Mesodermal cell (in vitro differentiated cells): ENCODE data around the gene TESPA1.

ENCODE experiments used
- H3K27ac ChIP-seq: 2 replicates; pipeline ENCODE4 v1.7.0; 2013; ENCODE audit warnings: mild to moderate bottlenecking, low read depth, low read length, moderate library complexity; ENCODE audit not compliant: severe bottlenecking
- H3K36me3 ChIP-seq: 2 replicates; pipeline ENCODE4 v1.7.1; 2013; ENCODE audit warnings: mild to moderate bottlenecking, low read length, moderate library complexity; ENCODE audit not compliant: control insufficient read depth, insufficient read depth
- H3K4me1 ChIP-seq: one replicate; pipeline ENCODE4 v1.7.1; 2013; ENCODE audit warnings: mild to moderate bottlenecking, low read length; ENCODE audit not compliant: insufficient read depth, control insufficient read depth, poor library complexity, severe bottlenecking
- H3K4me3 ChIP-seq: 2 replicates; pipeline ENCODE4 v1.7.0; 2013; ENCODE audit warnings: low read length, control low read depth, mild to moderate bottlenecking; ENCODE audit not compliant: insufficient read depth, poor library complexity, severe bottlenecking; ENCODE audit errors: extremely low read depth
- H3K9me3 ChIP-seq: 2 replicates; pipeline ENCODE4 v1.7.1; 2013; ENCODE audit warnings: mild to moderate bottlenecking, low read length, moderate library complexity; ENCODE audit not compliant: control insufficient read depth
- WGBS, 2 experiments: methylation state at CpG; one replicate each; pipeline ENCODE4 v1.1.5; 2013; ENCODE audit warnings: missing lambda C conversion rate in 2 of 2; ENCODE audit not compliant: insufficient coverage in 2 of 2; 5-methylcytosine and 5-hydroxymethylcytosine counted together

Gene TESPA1

GRCh38 chr12:54932038-54932437, 52.5 kb downstream of the TESPA1 start:
- H3K36me3 ChIP-seq = no peaks in the 10 kb centered on the region
- H3K4me3 ChIP-seq = no peak overlapping the region
- peaks cover 10% of the 10 kb centered on the region for H3K9me3 ChIP-seq
- no peak overlapping the region for H3K27ac ChIP-seq
- 94% methylated on average over 2 of the region's 4 CpGs; no CpG with 5 or more reads in 1 of the 2 experiments for WGBS, 2 experiments
- peaks cover 7% of the 10 kb centered on the region for H3K4me1 ChIP-seq

GRCh38 chr12:54929998-54930397, 54.6 kb downstream of the TESPA1 start:
- WGBS, 2 experiments = no CpG with 5 or more reads among the region's 3 CpGs
- H3K4me1 ChIP-seq = no peaks in the 10 kb centered on the region
- H3K4me3 ChIP-seq = no peak overlapping the region
- H3K36me3 ChIP-seq = no peaks in the 10 kb centered on the region
- peaks cover 10% of the 10 kb centered on the region for H3K9me3 ChIP-seq
- H3K27ac ChIP-seq = no peak overlapping the region

- WGBS, 2 experiments = no CpG with 5 or more reads among the region's 1 CpG
- Histone ChIP-seq H3K4me3 (no peak overlapping the region), H3K27ac (no peak overlapping the region), H3K9me3 (peaks cover 10% of the 10 kb centered on the region), H3K36me3 (no peaks in the 10 kb centered on the region), H3K4me1 (no peaks in the 10 kb centered on the region)
Observed at GRCh38 chr12:54926246-54926645, 58.3 kb downstream of the TESPA1 start.

GRCh38 chr12:54924972-54925707, 59.4 kb downstream of the TESPA1 start:
- Histone ChIP-seq H3K4me3 (no peak overlapping the region), H3K36me3 (no peaks in the 10 kb centered on the region), H3K4me1 (no peaks in the 10 kb centered on the region), H3K9me3 (peaks cover 6% of the 10 kb centered on the region), H3K27ac (no peak overlapping the region)
- 77 to 88% methylated on average over 5 of the region's 8 CpGs for WGBS, 2 experiments

- no peak overlapping the region for H3K27ac ChIP-seq
- H3K4me1 ChIP-seq = no peaks in the 10 kb centered on the region
- H3K36me3 ChIP-seq = no peaks in the 10 kb centered on the region
- H3K9me3 ChIP-seq = no peaks in the 10 kb centered on the region
- 83 to 89% methylated on average over 16 to 20 of the region's 21 CpGs for WGBS, 2 experiments
- H3K4me3 ChIP-seq = no peak overlapping the region
Observed at GRCh38 chr12:54917001-54917488, 67.5 kb downstream of the TESPA1 start.
